Cardiac ventricle fibroblast (primary cell): ENCODE results near the gene SMARCA1. TPM values are rescaled to one million over a fixed set of nuclear protein-coding genes. Genes with fewer than 3 reads are reported as not detected.

Experiments
- total RNA-seq: library from RNA; depleted of rRNA; stranded (reverse); fragments of >200 nt; gene quantifications from 2 replicates; pipeline ENCODE4 v1.2.3, GENCODE V29; 2015

SMARCA1 gene
- total RNA-seq, result 42.6 and 55.9 TPM in 2 replicates

GRCh38 chrX:129523079-129523911 lies at the start of gene SMARCA1:
TSS of gene SMARCA1 (minus strand) at chrX:129523490. CDS start at chrX:129523370, 120 bp downstream.

GRCh38 chrX:129540068-129540653 lies 16.9 kb upstream of the SMARCA1 start, which contains the start of gene OCRL:
TSS of gene OCRL (plus strand) at chrX:129540259. CDS start at chrX:129540440, 181 bp downstream.

Other genes starting within 250 kb of the SMARCA1 start
- 12.8 and 13.5 TPM in 2 replicates for gene OCRL, start 16.8 kb upstream of the SMARCA1 start, total RNA-seq
- 29.8 and 35.0 TPM in 2 replicates for gene APLN, start 131.5 kb upstream of the SMARCA1 start, total RNA-seq
- gene XPNPEP2, start 215.5 kb upstream of the SMARCA1 start, total RNA-seq, result 81.5 and 86.4 TPM in 2 replicates